K562 (cell line): Measurements from ENCODE around the gene CIAO2A. TPM values are rescaled to one million over a fixed set of nuclear protein-coding genes. Genes with fewer than 3 reads are reported as not detected.

Source experiments
- ARID4B ChIP-seq: sonication (generic); formaldehyde crosslinking; IDR thresholded peaks from 2 replicates; pipeline ENCODE4 v1.8.0; 2022; ENCODE audit warnings: mild to moderate bottlenecking, missing genetic modification reagents
- CBX8 ChIP-seq: fragments of 200-600 bp; sonication (generic); IDR thresholded peaks from 2 replicates; pipeline ENCODE4 v1.6.1; 2012; ENCODE audit warnings: borderline replicate concordance, mixed run types, low read depth, mild to moderate bottlenecking, moderate library complexity, mixed read lengths, low read length, control low read depth, inconsistent platforms; ENCODE audit not compliant: poor library complexity, severe bottlenecking; ENCODE audit errors: extremely low read depth
- IRF1 ChIP-seq: sonication (generic); formaldehyde crosslinking; IDR thresholded peaks from 2 replicates; pipeline ENCODE4 v1.8.0; 2022; ENCODE audit warnings: missing genetic modification reagents, mild to moderate bottlenecking, borderline replicate concordance
- KLF13 ChIP-seq: fragments of 450-650 bp; IDR thresholded peaks from 2 replicates; pipeline ENCODE4 v1.6.1; 2016; ENCODE audit warnings: missing genetic modification characterization, low read depth, mild to moderate bottlenecking, missing compliant biosample characterization, moderate library complexity, borderline replicate concordance
- MTF1 ChIP-seq: fragments of 250-450 bp; sonication (Bioruptor Pico); IDR thresholded peaks from 2 replicates; pipeline ENCODE4 v1.9.0; 2021; ENCODE audit warnings: moderate library complexity, mild to moderate bottlenecking, inconsistent platforms, borderline replicate concordance
- NCOA1 ChIP-seq: fragments of 450-650 bp; IDR thresholded peaks from 2 replicates; pipeline ENCODE4 v1.6.1; 2016; ENCODE audit warnings: low read depth
- SAFB2 ChIP-seq: fragments of 200-400 bp; formaldehyde crosslinking; IDR thresholded peaks from 2 replicates; pipeline ENCODE4 v1.6.1; 2018; ENCODE audit warnings: borderline replicate concordance, low read length, low read depth, moderate library complexity; ENCODE audit not compliant: severe bottlenecking
- ZBTB2 ChIP-seq: fragments of 450-650 bp; IDR thresholded peaks from 2 replicates; pipeline ENCODE4 v1.6.1; 2016; ENCODE audit warnings: antibody characterized with exemption
- ZFX ChIP-seq: sonication (generic); formaldehyde crosslinking; IDR thresholded peaks from 2 replicates; pipeline ENCODE4 v1.8.0; 2022; ENCODE audit warnings: mild to moderate bottlenecking, missing genetic modification reagents, moderate library complexity
- ZMIZ1 ChIP-seq, 2 experiments: fragments of 150-350 bp in 1 of 2; IDR thresholded peaks; 2 replicates each; pipeline ENCODE4 v1.6.1; 2012 to 2016; ENCODE audit warnings: low read depth in 2 of 2, low read length in 2 of 2, mild to moderate bottlenecking in 1 of 2, moderate library complexity in 1 of 2
- ZNF316 ChIP-seq: fragments of 450-650 bp; IDR thresholded peaks from 2 replicates; pipeline ENCODE4 v1.6.1; 2016
- ZNF449 ChIP-seq: fragments of 250-450 bp; sonication (Bioruptor Pico); IDR thresholded peaks from 2 replicates; pipeline ENCODE4 v1.8.0; 2022; ENCODE audit warnings: moderate library complexity, mild to moderate bottlenecking, inconsistent platforms
- ZNF707 ChIP-seq: fragments of 250-450 bp; sonication (Bioruptor Pico); conservative IDR thresholded peaks from 2 replicates; pipeline ENCODE4 v1.8.0; 2022; ENCODE audit warnings: inconsistent platforms, mild to moderate bottlenecking, moderate library complexity
- polyA plus RNA-seq, 8 experiments: library from polyadenylated mRNA; depleted of rRNA in 4 of 8; stranded (reverse) in 5 of 8; unstranded in 3 of 8; fragments of >200 nt; fragmentation: Nextera tagmentation in 2 of 8; fragmentation: Illumina TruSeq in 1 of 8; extraction: Ambion mirVana in 2 of 8; extraction: Trizol in 1 of 8; gene quantifications; 2 replicates each; pipeline versions ENCODE4 v1.2.1 to v1.2.3, GENCODE V29; 2011 to 2014; ENCODE audit warnings: inconsistent platforms in 1 of 8, missing spikeins in 1 of 8
- total RNA-seq, 7 experiments: library from RNA; depleted of rRNA in 6 of 7; stranded (reverse); fragments of >200 nt in 6 of 7; fragmentation: Illumina TruSeq in 2 of 7; extraction: Trizol in 2 of 7; gene quantifications; 2 replicates each; pipeline versions ENCODE4 v1.2.1 to v1.2.3, GENCODE V29; 2011 to 2021; ENCODE audit warnings: low replicate concordance in 1 of 7

Gene CIAO2A
- total and polyA plus RNA-seq, 9 of the 15 experiments (the other 6 are each of a cell fraction or from before 2014, with no cell fraction given): 161 to 429 (median 313) TPM

- TF ChIP-seq KLF13 (tag) (no peak), ZNF449 (CRISPR knock-in tag) (no peak), ARID4B (CRISPR knock-in tag) (peak; percentile 91), NCOA1 (peak; percentile 70), ZFX (CRISPR knock-in tag) (peak; percentile 74), MTF1 (CRISPR knock-in tag) (0 out of 2 replicates have a peak, but pooled peaks have one; percentile 51), IRF1 (CRISPR knock-in tag) (no peak), ZNF316 (peak; percentile 36; the same call in 1 of the 2 replicates), ZMIZ1 (IDR thresholded peaks at IDR 0.05; ENCODE audit: low read depth in 2 of 2, low read length in 2 of 2) (peak in 1 of 2 experiments; percentile 66; a peak in 1 of 4 replicates), CBX8 (no peak), ZNF707 (no peak), ZBTB2 (peak; percentile 68; the same call in 1 of the 2 replicates), SAFB2 (no peak)
Observed at GRCh38 chr15:64095795-64096667, 2.4 kb upstream of the CIAO2A start, which contains the start of gene SNX1 (continued).
